HG02759 (cell line): ENCODE data around the gene GNB5.

Experiments used
- ATAC-seq: cut with Tn5 transposase; IDR thresholded peaks from one replicate; pipeline ENCODE4 v1.9.1; 2021; ENCODE audit warnings: mild to moderate bottlenecking, moderate library complexity; ENCODE audit not compliant: unreplicated experiment

The GNB5 gene

GRCh38 chr15:52146776-52147175 is 44.4 kb downstream of the GNB5 start:
- ATAC-seq: no peak

- no peak for ATAC-seq
Measured at GRCh38 chr15:52146261-52146660, 44.9 kb downstream of the GNB5 start.

GRCh38 chr15:52144656-52145178 is 46.5 kb downstream of the GNB5 start:
- ATAC-seq: no peak

GRCh38 chr15:52143873-52144272 is 47.3 kb downstream of the GNB5 start:
- no peak for ATAC-seq

- no peak for ATAC-seq
Measured at GRCh38 chr15:52140646-52141045, 50.5 kb downstream of the GNB5 start.

- no peak for ATAC-seq
Measured at GRCh38 chr15:52139599-52140462, 51.4 kb downstream of the GNB5 start.

- ATAC-seq: no peak
Measured at GRCh38 chr15:52137432-52138357, 53.5 kb downstream of the GNB5 start.

GRCh38 chr15:52136442-52136980 is 54.7 kb downstream of the GNB5 start:
- no peak for ATAC-seq

GRCh38 chr15:52134502-52135144 is 56.6 kb downstream of the GNB5 start:
- ATAC-seq: no peak

- ATAC-seq: no peak
Measured at GRCh38 chr15:52133510-52134220, 57.5 kb downstream of the GNB5 start.

GRCh38 chr15:52132066-52132465 is 59.1 kb downstream of the GNB5 start:
- ATAC-seq: no peak

- no peak for ATAC-seq
Measured at GRCh38 chr15:52128568-52128967, 62.6 kb downstream of the GNB5 start.

GRCh38 chr15:52124270-52124880 is 66.8 kb downstream of the GNB5 start:
- ATAC-seq: no peak

GRCh38 chr15:52121896-52122295 is 69.3 kb downstream of the GNB5 start:
- no peak for ATAC-seq

GRCh38 chr15:52121006-52121405 is 70.2 kb downstream of the GNB5 start:
- no peak for ATAC-seq

GRCh38 chr15:52120488-52120887 is 70.7 kb downstream of the GNB5 start:
- ATAC-seq: no peak

GRCh38 chr15:52118969-52119749 is 72.0 kb downstream of the GNB5 start:
- ATAC-seq: no peak

GRCh38 chr15:52117549-52117948 is 73.6 kb downstream of the GNB5 start:
- ATAC-seq: no peak
